GM12878 (cell line): ENCODE results near the gene EPB41L4B. TPM values are rescaled to one million over a fixed set of nuclear protein-coding genes. Genes with fewer than 3 reads are reported as not detected.

ENCODE experiments used
- ATAC-seq: fragments of 200-7000 bp; cut with Tn5 transposase; 3 replicates; pipeline ENCODE4 v1.9.1; 2020; ENCODE audit warnings: mild to moderate bottlenecking, moderate library complexity
- BruUV-seq: library from RNA; stranded (reverse); fragments of 400-500 nt; replicated peaks from 2 replicates; lab custom pipeline; 2021; lab: Mats Ljungman, UMichigan
- CTCF ChIA-PET: fragments of 300-600 bp; sonication (Branson Sonifier 250); formaldehyde crosslinking; extraction: SDS; loops from one replicate; lab custom pipeline; 2021; ENCODE audit warnings: inconsistent platforms; lab: Yijun Ruan, JAX
- POLR2A ChIA-PET: fragments of 350-600 bp; formaldehyde crosslinking; extraction: SDS; loops from one replicate; lab custom pipeline; 2021; ENCODE audit warnings: inconsistent platforms; lab: Charles Lee
- RAD21 ChIA-PET: fragments of 300-600 bp; sonication (Branson Sonifier 250); formaldehyde crosslinking; loops from one replicate; lab custom pipeline; 2023; ENCODE audit warnings: antibody characterized with exemption; ENCODE audit not compliant: unreplicated experiment; lab: Charles Lee
- SMC1A ChIA-PET: fragments of 300-600 bp; sonication (Branson Sonifier 250); formaldehyde crosslinking; loops from one replicate; lab custom pipeline; 2023; ENCODE audit not compliant: unreplicated experiment, uncharacterized antibody; lab: Charles Lee
- DNase-seq: peaks from one replicate; pipeline ENCODE4 v3.0.0-alpha.2; 2011; ENCODE audit warnings: low read depth, low spot score
- FAIRE-seq: peaks from 3 replicates; lab custom pipeline; 2011; peaks lifted over from hg19 to GRCh38; lab: Jason Lieb, UNC
- H2AFZ ChIP-seq: 2 replicates; pipeline ENCODE4 v1.6.0; 2011; ENCODE audit warnings: low read depth, low read length, control low read depth; ENCODE audit not compliant: control insufficient read depth
- H3K27ac ChIP-seq: 2 replicates; pipeline ENCODE4 v1.5.1; 2011; ENCODE audit warnings: control low read depth; ENCODE audit not compliant: control insufficient read depth, insufficient read depth
- H3K27me3 ChIP-seq, 2 experiments: replicated peaks in 1 of 2; 2 replicates each; pipeline versions ENCODE4 v1.6.0 to v1.6.1; 2011; ENCODE audit warnings: low read length in 1 of 2; ENCODE audit not compliant: control insufficient read depth in 2 of 2, insufficient read depth in 2 of 2
- H3K36me3 ChIP-seq, 2 experiments: 2 replicates each; pipeline ENCODE4 v1.5.1; 2011; ENCODE audit warnings: low read length in 1 of 2; ENCODE audit not compliant: control insufficient read depth in 2 of 2, insufficient read depth in 2 of 2
- H3K4me1 ChIP-seq: 2 replicates; pipeline ENCODE4 v1.6.1; 2011; ENCODE audit warnings: mild to moderate bottlenecking, low read length, moderate library complexity, mixed read lengths; ENCODE audit not compliant: control insufficient read depth, insufficient read depth
- H3K4me2 ChIP-seq: 2 replicates; pipeline ENCODE4 v1.6.0; 2011; ENCODE audit warnings: control low read depth; ENCODE audit not compliant: control insufficient read depth, insufficient read depth
- H3K4me3 ChIP-seq: fragments of 200-600 bp; sonication (generic); 2 replicates; pipeline ENCODE4 v1.5.1; 2016
- H3K79me2 ChIP-seq: 2 replicates; pipeline ENCODE4 v1.6.0; 2011; ENCODE audit warnings: low read length; ENCODE audit not compliant: control insufficient read depth, insufficient read depth
- H3K9ac ChIP-seq: 2 replicates; pipeline ENCODE4 v1.8.0; 2011; ENCODE audit warnings: low read length, control low read depth, mixed read lengths; ENCODE audit not compliant: control insufficient read depth, insufficient read depth
- H3K9me3 ChIP-seq: replicated peaks from 3 replicates; pipeline ENCODE4 v1.5.1; 2011; ENCODE audit warnings: mild to moderate bottlenecking, low read length; ENCODE audit not compliant: control insufficient read depth, insufficient read depth
- H4K20me1 ChIP-seq: 2 replicates; pipeline ENCODE4 v1.6.0; 2011; ENCODE audit not compliant: control insufficient read depth, insufficient read depth
- JUNB ChIP-seq: IDR thresholded peaks from 2 replicates; pipeline ENCODE4 v1.6.1; 2016; ENCODE audit warnings: antibody characterized with exemption, mild to moderate bottlenecking
- JUND ChIP-seq: IDR thresholded peaks from 2 replicates; pipeline ENCODE4 v1.6.1; 2012; ENCODE audit warnings: low read depth, mild to moderate bottlenecking, low read length, improper control_type of control experiment, moderate library complexity
- MEF2B ChIP-seq: fragments of 450-650 bp; IDR thresholded peaks from 2 replicates; pipeline ENCODE4 v1.6.1; 2018; ENCODE audit warnings: mild to moderate bottlenecking, moderate library complexity; ENCODE audit not compliant: partially characterized antibody, poor library complexity, severe bottlenecking
- MYB ChIP-seq: fragments of 150-350 bp; IDR thresholded peaks from 2 replicates; pipeline ENCODE4 v1.6.1; 2014; ENCODE audit warnings: mild to moderate bottlenecking, low read depth, low read length, borderline replicate concordance
- PAX8 ChIP-seq: fragments of 450-650 bp; IDR thresholded peaks from 2 replicates; pipeline ENCODE4 v1.6.1; 2017; ENCODE audit warnings: mild to moderate bottlenecking, moderate library complexity
- SREBF1 ChIP-seq: IDR thresholded peaks from 2 replicates; pipeline ENCODE4 v1.6.1; 2012; ENCODE audit warnings: mild to moderate bottlenecking, low read length
- STAT1 ChIP-seq: fragments of 450-650 bp; conservative IDR thresholded peaks from 2 replicates; pipeline ENCODE4 v1.6.1; 2014; ENCODE audit warnings: antibody characterized with exemption, mild to moderate bottlenecking
- TCF3 ChIP-seq: IDR thresholded peaks from 2 replicates; pipeline ENCODE4 v1.6.1; 2012; ENCODE audit warnings: low read depth, mild to moderate bottlenecking, low read length, borderline replicate concordance; ENCODE audit not compliant: insufficient read depth
- WGBS: methylation state at CpG from one replicate; pipeline ENCODE4 v1.1.6; 2016; ENCODE audit warnings: low lambda C conversion rate; ENCODE audit not compliant: insufficient replicate concordance, insufficient coverage; ENCODE audit errors: missing lambda C conversion rate; 5-methylcytosine and 5-hydroxymethylcytosine counted together
- in situ Hi-C: fragments of 300-500 bp; cut with MboI; formaldehyde crosslinking; loops from 9 replicates; pipeline ENCODE4 v1.14.3; 2018; ENCODE audit warnings: mixed read lengths
- intact Hi-C: fragments of 100-400 bp; cut with micrococcal nuclease; formaldehyde crosslinking; loops from one replicate; pipeline ENCODE4 v1.14.2; 2022; ENCODE audit not compliant: unreplicated experiment
- polyA plus RNA-seq, 11 experiments: library from polyadenylated mRNA; depleted of rRNA in 4 of 11; unstranded in 6 of 11; stranded (reverse) in 5 of 11; fragments of >200 nt; fragmentation: Nextera tagmentation in 4 of 11; fragmentation: Illumina TruSeq in 1 of 11; extraction: Ambion mirVana in 4 of 11; extraction: Trizol in 1 of 11; gene quantifications; 1 replicate in 1 of 11; 2 replicates in 10 of 11; pipeline versions ENCODE4 v1.2.1 to v1.2.3, GENCODE V29; 2011 to 2016; ENCODE audit warnings: inconsistent platforms in 2 of 11, missing spikeins in 2 of 11, low read depth in 1 of 11
- total RNA-seq, 4 experiments: library from RNA; depleted of rRNA in 3 of 4; stranded (reverse); fragments of >200 nt in 3 of 4; fragmentation: Illumina TruSeq in 1 of 4; extraction: Trizol in 1 of 4; gene quantifications; 2 replicates each; pipeline versions ENCODE4 v1.2.1 to v1.2.3, GENCODE V29; 2013 to 2021
- TF ChIP-seq, protein P1 (sequence below): fragments of 450-650 bp; IDR thresholded peaks from 2 replicates; pipeline ENCODE4 v1.6.1; 2014; ENCODE audit warnings: mild to moderate bottlenecking
- TF ChIP-seq, protein P2 (sequence below): fragments of 450-650 bp; IDR thresholded peaks from 2 replicates; pipeline ENCODE4 v1.6.1; 2017; ENCODE audit warnings: mild to moderate bottlenecking, low read depth, inconsistent platforms; ENCODE audit not compliant: poor library complexity, severe bottlenecking
- TF ChIP-seq, protein P3 (sequence below): fragments of 450-650 bp; formaldehyde crosslinking; IDR thresholded peaks from 2 replicates; pipeline ENCODE4 v1.4.0; 2022; ENCODE audit warnings: mild to moderate bottlenecking, moderate library complexity

The EPB41L4B gene
- total and polyA plus RNA-seq, 10 of the 15 experiments (the other 5 are each of a cell fraction or from before 2014, with no cell fraction given): 0.04 to 0.75 (median 0.13) TPM; not detected in 1

DNA sequence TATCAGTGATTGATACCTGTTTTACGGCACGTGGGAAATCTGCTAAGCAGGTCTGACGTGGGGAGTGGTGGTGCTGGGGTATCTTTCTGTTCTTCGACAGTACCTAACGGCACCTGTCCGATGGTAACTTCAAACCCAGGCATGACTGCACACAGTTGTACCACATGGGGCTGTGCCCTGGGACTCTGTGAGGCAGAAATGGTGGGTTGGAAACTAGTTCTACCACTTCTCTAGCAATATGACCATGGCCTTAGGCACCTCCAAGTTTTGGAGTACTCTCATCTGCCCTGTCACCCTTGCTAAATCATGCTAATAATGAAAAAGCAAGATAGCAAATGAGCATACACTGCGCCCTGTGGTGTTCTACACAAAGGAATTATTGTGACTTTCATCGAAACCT, 30.9 kb downstream of the EPB41L4B start (continued):
- TF ChIP-seq, protein P1, sequence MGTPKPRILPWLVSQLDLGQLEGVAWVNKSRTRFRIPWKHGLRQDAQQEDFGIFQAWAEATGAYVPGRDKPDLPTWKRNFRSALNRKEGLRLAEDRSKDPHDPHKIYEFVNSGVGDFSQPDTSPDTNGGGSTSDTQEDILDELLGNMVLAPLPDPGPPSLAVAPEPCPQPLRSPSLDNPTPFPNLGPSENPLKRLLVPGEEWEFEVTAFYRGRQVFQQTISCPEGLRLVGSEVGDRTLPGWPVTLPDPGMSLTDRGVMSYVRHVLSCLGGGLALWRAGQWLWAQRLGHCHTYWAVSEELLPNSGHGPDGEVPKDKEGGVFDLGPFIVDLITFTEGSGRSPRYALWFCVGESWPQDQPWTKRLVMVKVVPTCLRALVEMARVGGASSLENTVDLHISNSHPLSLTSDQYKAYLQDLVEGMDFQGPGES: no peak
- TF ChIP-seq, protein P2, sequence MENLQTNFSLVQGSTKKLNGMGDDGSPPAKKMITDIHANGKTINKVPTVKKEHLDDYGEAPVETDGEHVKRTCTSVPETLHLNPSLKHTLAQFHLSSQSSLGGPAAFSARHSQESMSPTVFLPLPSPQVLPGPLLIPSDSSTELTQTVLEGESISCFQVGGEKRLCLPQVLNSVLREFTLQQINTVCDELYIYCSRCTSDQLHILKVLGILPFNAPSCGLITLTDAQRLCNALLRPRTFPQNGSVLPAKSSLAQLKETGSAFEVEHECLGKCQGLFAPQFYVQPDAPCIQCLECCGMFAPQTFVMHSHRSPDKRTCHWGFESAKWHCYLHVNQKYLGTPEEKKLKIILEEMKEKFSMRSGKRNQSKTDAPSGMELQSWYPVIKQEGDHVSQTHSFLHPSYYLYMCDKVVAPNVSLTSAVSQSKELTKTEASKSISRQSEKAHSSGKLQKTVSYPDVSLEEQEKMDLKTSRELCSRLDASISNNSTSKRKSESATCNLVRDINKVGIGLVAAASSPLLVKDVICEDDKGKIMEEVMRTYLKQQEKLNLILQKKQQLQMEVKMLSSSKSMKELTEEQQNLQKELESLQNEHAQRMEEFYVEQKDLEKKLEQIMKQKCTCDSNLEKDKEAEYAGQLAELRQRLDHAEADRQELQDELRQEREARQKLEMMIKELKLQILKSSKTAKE: no peak
- no peak for TF ChIP-seq JUND
- TF ChIP-seq JUNB: no peak
- TF ChIP-seq STAT1: no peak
- no peak for TF ChIP-seq SREBF1

DNA sequence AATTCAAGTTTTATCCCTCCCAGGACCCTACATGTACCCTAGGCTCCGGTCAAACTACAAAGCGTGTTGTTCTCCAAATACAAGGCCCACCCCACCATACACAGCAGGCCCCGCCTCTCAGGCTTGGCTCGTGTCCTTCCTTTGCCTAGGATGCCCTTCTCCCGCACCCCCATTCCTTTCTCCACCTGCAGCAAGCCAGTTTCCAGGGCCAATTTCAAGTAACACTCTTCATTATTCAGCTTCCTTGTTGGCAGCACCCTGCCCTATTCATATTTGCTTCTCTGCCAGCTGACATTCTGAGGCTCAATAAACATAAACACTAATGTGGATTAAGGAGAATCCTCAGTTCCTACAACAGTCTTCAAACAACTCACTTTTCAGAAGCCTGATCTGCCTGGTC, 31.7 kb downstream of the EPB41L4B start:
- SMC1A ChIA-PET: no interaction called here
- FAIRE-seq: no peak
- no peaks in the 10 kb centered on the region for H3K79me2 ChIP-seq
- no peak overlapping the region for H3K27ac ChIP-seq
- no peak overlapping the region for H2AFZ ChIP-seq
- POLR2A ChIA-PET: no interaction called here
- H3K27me3 ChIP-seq: no peaks in the 10 kb centered on the region; a peak in 1 of 4 replicates
- no peaks in the 10 kb centered on the region for H3K4me1 ChIP-seq
- no peak for DNase-seq
- no peak for ATAC-seq
- no peak overlapping the region for H3K9ac ChIP-seq
- 26% methylated on average over 5 of the region's 5 CpGs for WGBS
- in situ Hi-C loops: no loop called here
- H3K4me3 ChIP-seq: no peak overlapping the region
- H3K9me3 ChIP-seq: no peaks in the 10 kb centered on the region
- TF ChIP-seq, protein P3, sequence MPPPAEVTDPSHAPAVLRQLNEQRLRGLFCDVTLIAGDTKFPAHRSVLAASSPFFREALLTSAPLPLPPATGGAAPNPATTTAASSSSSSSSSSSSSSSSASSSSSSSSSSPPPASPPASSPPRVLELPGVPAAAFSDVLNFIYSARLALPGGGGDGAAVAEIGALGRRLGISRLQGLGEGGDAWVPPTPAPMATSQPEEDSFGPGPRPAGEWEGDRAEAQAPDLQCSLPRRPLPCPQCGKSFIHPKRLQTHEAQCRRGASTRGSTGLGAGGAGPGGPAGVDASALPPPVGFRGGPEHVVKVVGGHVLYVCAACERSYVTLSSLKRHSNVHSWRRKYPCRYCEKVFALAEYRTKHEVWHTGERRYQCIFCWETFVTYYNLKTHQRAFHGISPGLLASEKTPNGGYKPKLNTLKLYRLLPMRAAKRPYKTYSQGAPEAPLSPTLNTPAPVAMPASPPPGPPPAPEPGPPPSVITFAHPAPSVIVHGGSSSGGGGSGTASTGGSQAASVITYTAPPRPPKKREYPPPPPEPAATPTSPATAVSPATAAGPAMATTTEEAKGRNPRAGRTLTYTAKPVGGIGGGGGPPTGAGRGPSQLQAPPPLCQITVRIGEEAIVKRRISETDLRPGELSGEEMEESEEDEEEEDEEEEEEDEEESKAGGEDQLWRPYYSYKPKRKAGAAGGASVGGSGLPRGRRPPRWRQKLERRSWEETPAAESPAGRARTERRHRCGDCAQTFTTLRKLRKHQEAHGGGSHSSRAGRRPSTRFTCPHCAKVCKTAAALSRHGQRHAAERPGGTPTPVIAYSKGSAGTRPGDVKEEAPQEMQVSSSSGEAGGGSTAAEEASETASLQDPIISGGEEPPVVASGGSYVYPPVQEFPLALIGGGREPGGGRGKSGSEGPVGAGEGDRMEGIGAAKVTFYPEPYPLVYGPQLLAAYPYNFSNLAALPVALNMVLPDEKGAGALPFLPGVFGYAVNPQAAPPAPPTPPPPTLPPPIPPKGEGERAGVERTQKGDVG (CRISPR knock-in tag): no peak
- TF ChIP-seq TCF3: no peak
- no peak for TF ChIP-seq MYB
- TF ChIP-seq PAX8: no peak
- no peak for TF ChIP-seq MEF2B
- TF ChIP-seq, all 136 proteins: peak for 0
- Histone ChIP-seq H3K4me2 (no peak overlapping the region), H3K36me3 (no peaks in the 10 kb centered on the region), H4K20me1 (no peaks in the 10 kb centered on the region)
- ChIA-PET CTCF (no interaction called here), RAD21 (no interaction called here)
- BruUV-seq: no TSS peak
- intact Hi-C loops: no loop called here
